ENCODE measurements around the gene IL1RAP. TPM values are rescaled to one million over a fixed set of nuclear protein-coding genes. Genes with fewer than 3 reads are reported as not detected.

Gene IL1RAP
- polyA plus RNA-seq, 4 donors, result 0.45 to 11.2 (median 1.1) TPM

- no peak for FAIRE-seq
- H3K36me3 ChIP-seq (ENCODE audit: control insufficient read depth in 3 of 3, insufficient read depth in 2 of 3, low read depth in 1 of 3, low read length in 3 of 3), result no peaks in the 10 kb centered on the region
- DNase-seq, result no peak
Observed at GRCh38 chr3:190692256-190692655, 178.4 kb downstream of the IL1RAP start.

DNA sequence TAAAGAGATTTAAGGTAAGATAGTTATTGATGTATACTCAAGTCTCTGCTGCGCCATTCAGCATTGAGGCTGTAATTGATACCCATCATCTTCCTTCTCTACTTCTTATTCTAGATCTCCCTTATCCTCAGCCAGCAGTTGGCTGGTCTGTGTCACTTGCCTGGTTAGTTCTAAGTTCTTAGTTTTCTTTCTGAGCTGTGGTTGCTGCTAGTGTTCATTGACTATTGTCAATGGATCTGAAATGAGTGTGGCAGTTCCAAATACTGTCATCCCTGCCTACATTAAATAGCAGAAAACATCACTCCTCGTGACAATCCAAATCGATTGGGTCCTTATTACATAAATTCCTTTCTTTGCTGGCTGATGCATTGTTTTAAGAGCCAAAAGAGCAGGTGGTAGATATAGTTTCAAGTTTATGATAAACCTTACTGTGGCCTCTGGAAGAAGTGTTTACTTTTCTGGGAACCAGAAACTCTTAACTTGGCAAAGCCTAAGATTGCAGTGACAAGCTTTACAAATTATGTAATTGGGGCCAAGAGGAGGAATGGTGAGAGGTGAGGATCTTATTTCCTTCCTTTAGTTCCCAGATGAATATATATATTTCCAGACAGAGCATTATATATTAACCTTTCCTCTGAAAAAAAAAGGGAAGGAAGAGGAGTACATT is 180.6 kb downstream of the IL1RAP start:
- H3K27ac ChIP-seq (ENCODE audit: low read depth in 1 of 3, low read length in 2 of 3), result no peak overlapping the region
- H3K36me3 ChIP-seq (ENCODE audit: control insufficient read depth in 3 of 3, insufficient read depth in 2 of 3, low read depth in 1 of 3, low read length in 3 of 3), result no peaks in the 10 kb centered on the region
- no peaks in the 10 kb centered on the region for H3K9me3 ChIP-seq (ENCODE audit: control insufficient read depth in 2 of 2, insufficient read depth in 1 of 2, low read depth in 1 of 2, low read length in 1 of 2)
- no peaks in the 10 kb centered on the region for H3K27me3 ChIP-seq (ENCODE audit: control insufficient read depth in 3 of 3, insufficient read depth in 3 of 3, low read length in 3 of 3)
- no peaks in the 10 kb centered on the region for H3K4me1 ChIP-seq (ENCODE audit: control insufficient read depth in 3 of 3, insufficient read depth in 2 of 3, low read depth in 1 of 3, low read length in 2 of 3)
- no peak overlapping the region for H3K4me3 ChIP-seq (ENCODE audit: low read depth in 1 of 3, low read length in 3 of 3)
- FAIRE-seq, result no peak
- DNase-seq, result peak in 1 of 2 donors; percentile 13
- 39 to 67% (median 44%) methylated on average over 3 of the region's 3 CpGs for WGBS, 3 donors

More at GRCh38 chr3:190692256-190692655, 178.4 kb downstream of the IL1RAP start:
- no peak overlapping the region for H3K4me3 ChIP-seq (ENCODE audit: low read depth in 1 of 3, low read length in 3 of 3)
- no peaks in the 10 kb centered on the region for H3K4me1 ChIP-seq (ENCODE audit: control insufficient read depth in 3 of 3, insufficient read depth in 2 of 3, low read depth in 1 of 3, low read length in 2 of 3)
- H3K9me3 ChIP-seq (ENCODE audit: control insufficient read depth in 2 of 2, insufficient read depth in 1 of 2, low read depth in 1 of 2, low read length in 1 of 2), result no peaks in the 10 kb centered on the region
- H3K27ac ChIP-seq (ENCODE audit: low read depth in 1 of 3, low read length in 2 of 3), result no peak overlapping the region
- H3K27me3 ChIP-seq (ENCODE audit: control insufficient read depth in 3 of 3, insufficient read depth in 3 of 3, low read length in 3 of 3), result no peaks in the 10 kb centered on the region

GRCh38 chr3:190695225-190695624 is 181.3 kb downstream of the IL1RAP start:
- no peaks in the 10 kb centered on the region for H3K27me3 ChIP-seq (ENCODE audit: control insufficient read depth in 3 of 3, insufficient read depth in 3 of 3, low read length in 3 of 3)
- WGBS, 3 donors, result 82 to 90% (median 84%) methylated on average over 1 of the region's 1 CpG
- H3K27ac ChIP-seq (ENCODE audit: low read depth in 1 of 3, low read length in 2 of 3), result no peak overlapping the region
- no peaks in the 10 kb centered on the region for H3K4me1 ChIP-seq (ENCODE audit: control insufficient read depth in 3 of 3, insufficient read depth in 2 of 3, low read depth in 1 of 3, low read length in 2 of 3)
- H3K36me3 ChIP-seq (ENCODE audit: control insufficient read depth in 3 of 3, insufficient read depth in 2 of 3, low read depth in 1 of 3, low read length in 3 of 3), result no peaks in the 10 kb centered on the region
- DNase-seq, result no peak
- no peaks in the 10 kb centered on the region for H3K9me3 ChIP-seq (ENCODE audit: control insufficient read depth in 2 of 2, insufficient read depth in 1 of 2, low read depth in 1 of 2, low read length in 1 of 2)
- H3K4me3 ChIP-seq (ENCODE audit: low read depth in 1 of 3, low read length in 3 of 3), result no peak overlapping the region
- FAIRE-seq, result no peak

DNA sequence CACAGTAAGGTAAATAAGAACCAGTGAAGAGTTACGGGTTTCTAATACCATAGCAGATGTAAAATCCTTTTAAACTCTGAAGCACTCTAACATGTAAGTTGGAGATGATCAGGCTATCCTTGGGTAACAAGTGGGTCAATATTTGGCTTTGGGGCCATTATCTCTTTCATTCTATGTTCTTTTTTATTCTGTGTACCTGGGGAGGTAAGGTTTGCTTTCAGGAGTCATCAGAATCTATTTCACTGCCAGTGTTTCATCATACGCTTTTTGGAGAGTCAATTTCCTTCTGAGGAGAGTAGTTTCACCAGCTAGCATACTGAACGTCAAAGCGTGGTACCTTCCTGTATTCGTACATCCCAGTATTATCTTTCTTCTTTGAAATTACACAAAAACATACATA is 182.1 kb downstream of the IL1RAP start:
- Histone ChIP-seq H3K4me3 (ENCODE audit: low read depth in 1 of 3, low read length in 3 of 3) (no peak overlapping the region), H3K9me3 (ENCODE audit: control insufficient read depth in 2 of 2, insufficient read depth in 1 of 2, low read depth in 1 of 2, low read length in 1 of 2) (no peaks in the 10 kb centered on the region), H3K4me1 (ENCODE audit: control insufficient read depth in 3 of 3, insufficient read depth in 2 of 3, low read depth in 1 of 3, low read length in 2 of 3) (no peaks in the 10 kb centered on the region), H3K36me3 (ENCODE audit: control insufficient read depth in 3 of 3, insufficient read depth in 2 of 3, low read depth in 1 of 3, low read length in 3 of 3) (no peaks in the 10 kb centered on the region), H3K27ac (ENCODE audit: low read depth in 1 of 3, low read length in 2 of 3) (no peak overlapping the region), H3K27me3 (ENCODE audit: control insufficient read depth in 3 of 3, insufficient read depth in 3 of 3, low read length in 3 of 3) (no peaks in the 10 kb centered on the region)
- WGBS, 3 donors, result 89 to 92% (median 91%) methylated on average over 5 of the region's 5 CpGs
- DNase-seq, result no peak
- FAIRE-seq, result no peak

- Histone ChIP-seq H3K4me3 (ENCODE audit: low read depth in 1 of 3, low read length in 3 of 3) (no peak overlapping the region), H3K9me3 (ENCODE audit: control insufficient read depth in 2 of 2, insufficient read depth in 1 of 2, low read depth in 1 of 2, low read length in 1 of 2) (no peaks in the 10 kb centered on the region), H3K36me3 (ENCODE audit: control insufficient read depth in 3 of 3, insufficient read depth in 2 of 3, low read depth in 1 of 3, low read length in 3 of 3) (no peaks in the 10 kb centered on the region), H3K27me3 (ENCODE audit: control insufficient read depth in 3 of 3, insufficient read depth in 3 of 3, low read length in 3 of 3) (no peaks in the 10 kb centered on the region), H3K4me1 (ENCODE audit: control insufficient read depth in 3 of 3, insufficient read depth in 2 of 3, low read depth in 1 of 3, low read length in 2 of 3) (no peaks in the 10 kb centered on the region), H3K27ac (ENCODE audit: low read depth in 1 of 3, low read length in 2 of 3) (no peak overlapping the region)
- DNase-seq, result peak; percentile 3 to 22
- FAIRE-seq, result peak; percentile 65
- WGBS, 3 donors, result 44 to 49% (median 47%) methylated on average over 7 of the region's 7 CpGs
Observed at GRCh38 chr3:190696777-190697501, 183.1 kb downstream of the IL1RAP start.

DNA sequence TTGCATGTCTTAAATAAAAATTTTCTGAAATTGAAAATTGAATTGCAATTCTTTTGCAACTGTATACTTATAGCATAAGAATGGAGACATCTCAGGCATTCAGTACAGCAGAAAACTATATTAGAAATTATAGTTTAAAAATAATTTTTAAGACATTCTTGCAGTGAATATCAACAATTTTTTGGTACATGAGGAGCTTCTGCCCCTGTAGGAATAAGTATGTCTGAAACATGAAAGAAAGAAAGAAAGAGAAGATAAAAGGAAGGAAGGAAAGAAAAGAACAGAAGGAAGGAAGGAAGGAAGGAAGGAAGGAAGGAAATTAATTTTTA is 183.6 kb downstream of the IL1RAP start:
- DNase-seq (no peak), FAIRE-seq (no peak)
- no peaks in the 10 kb centered on the region for H3K9me3 ChIP-seq (ENCODE audit: control insufficient read depth in 2 of 2, insufficient read depth in 1 of 2, low read depth in 1 of 2, low read length in 1 of 2)
- no peak overlapping the region for H3K4me3 ChIP-seq (ENCODE audit: low read depth in 1 of 3, low read length in 3 of 3)
- H3K4me1 ChIP-seq (ENCODE audit: control insufficient read depth in 3 of 3, insufficient read depth in 2 of 3, low read depth in 1 of 3, low read length in 2 of 3), result no peaks in the 10 kb centered on the region
- no peaks in the 10 kb centered on the region for H3K27me3 ChIP-seq (ENCODE audit: control insufficient read depth in 3 of 3, insufficient read depth in 3 of 3, low read length in 3 of 3)
- no peaks in the 10 kb centered on the region for H3K36me3 ChIP-seq (ENCODE audit: control insufficient read depth in 3 of 3, insufficient read depth in 2 of 3, low read depth in 1 of 3, low read length in 3 of 3)
- H3K27ac ChIP-seq (ENCODE audit: low read depth in 1 of 3, low read length in 2 of 3), result no peak overlapping the region

DNA sequence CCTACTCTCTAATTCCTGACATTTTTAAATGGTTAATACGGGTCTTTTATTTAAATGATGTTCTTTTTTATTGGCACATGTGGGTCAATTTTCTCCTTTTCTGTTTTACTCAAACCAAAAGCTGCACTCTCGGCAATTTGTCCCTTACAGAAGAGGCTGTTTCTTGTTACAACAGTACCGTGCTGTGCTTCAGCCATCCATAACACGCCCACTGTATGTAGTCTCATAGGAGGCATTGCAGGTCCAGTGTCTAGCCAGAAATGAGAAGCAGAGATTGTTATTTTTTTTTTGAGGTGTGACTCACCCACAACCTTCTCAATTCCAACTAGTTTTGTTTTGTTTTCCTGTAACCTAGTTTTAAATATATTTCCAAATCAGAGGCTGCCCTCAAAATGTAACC is 184.0 kb downstream of the IL1RAP start:
- Histone ChIP-seq H3K27me3 (ENCODE audit: control insufficient read depth in 3 of 3, insufficient read depth in 3 of 3, low read length in 3 of 3) (no peaks in the 10 kb centered on the region), H3K9me3 (ENCODE audit: control insufficient read depth in 2 of 2, insufficient read depth in 1 of 2, low read depth in 1 of 2, low read length in 1 of 2) (no peaks in the 10 kb centered on the region), H3K36me3 (ENCODE audit: control insufficient read depth in 3 of 3, insufficient read depth in 2 of 3, low read depth in 1 of 3, low read length in 3 of 3) (no peaks in the 10 kb centered on the region), H3K4me3 (ENCODE audit: low read depth in 1 of 3, low read length in 3 of 3) (no peak overlapping the region), H3K4me1 (ENCODE audit: control insufficient read depth in 3 of 3, insufficient read depth in 2 of 3, low read depth in 1 of 3, low read length in 2 of 3) (no peaks in the 10 kb centered on the region), H3K27ac (ENCODE audit: low read depth in 1 of 3, low read length in 2 of 3) (no peak overlapping the region)
- no peak for FAIRE-seq
- 62 to 70% (median 64%) methylated on average over 4 of the region's 4 CpGs for WGBS, 3 donors
- DNase-seq, result no peak

DNA sequence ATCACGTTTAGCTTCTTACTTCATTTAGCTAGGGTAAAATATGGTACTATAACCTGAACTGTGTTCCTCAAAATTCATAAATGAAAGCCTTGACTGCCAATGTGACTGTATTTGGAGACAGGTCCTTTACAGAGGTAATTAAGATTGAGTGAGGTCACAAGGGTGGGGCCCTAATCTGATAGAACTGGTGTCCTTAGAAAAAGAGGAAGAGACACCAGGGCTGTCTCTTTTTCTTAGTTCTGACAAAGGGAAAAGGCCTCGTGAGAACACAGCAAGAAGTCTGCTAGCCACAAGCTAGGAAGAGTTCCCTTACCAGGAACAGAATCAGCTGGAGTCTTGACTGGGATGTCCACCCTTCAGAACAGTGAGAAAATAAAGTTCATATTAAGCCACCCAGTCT is 185.9 kb downstream of the IL1RAP start:
- H3K4me3 ChIP-seq (ENCODE audit: low read depth in 1 of 3, low read length in 3 of 3), result no peak overlapping the region
- no peaks in the 10 kb centered on the region for H3K27me3 ChIP-seq (ENCODE audit: control insufficient read depth in 3 of 3, insufficient read depth in 3 of 3, low read length in 3 of 3)
- DNase-seq (no peak), FAIRE-seq (no peak)
- no peak overlapping the region for H3K27ac ChIP-seq (ENCODE audit: low read depth in 1 of 3, low read length in 2 of 3)
- WGBS, 3 donors, result 59 to 64% (median 63%) methylated on average over 2 of the region's 2 CpGs
- H3K9me3 ChIP-seq (ENCODE audit: control insufficient read depth in 2 of 2, insufficient read depth in 1 of 2, low read depth in 1 of 2, low read length in 1 of 2), result no peaks in the 10 kb centered on the region
- no peaks in the 10 kb centered on the region for H3K36me3 ChIP-seq (ENCODE audit: control insufficient read depth in 3 of 3, insufficient read depth in 2 of 3, low read depth in 1 of 3, low read length in 3 of 3)
- no peaks in the 10 kb centered on the region for H3K4me1 ChIP-seq (ENCODE audit: control insufficient read depth in 3 of 3, insufficient read depth in 2 of 3, low read depth in 1 of 3, low read length in 2 of 3)

GRCh38 chr3:190701096-190701532 is 187.2 kb downstream of the IL1RAP start:
- Histone ChIP-seq H3K27ac (ENCODE audit: low read depth in 1 of 3, low read length in 2 of 3) (no peak overlapping the region), H3K4me1 (ENCODE audit: control insufficient read depth in 3 of 3, insufficient read depth in 2 of 3, low read depth in 1 of 3, low read length in 2 of 3) (no peaks in the 10 kb centered on the region), H3K9me3 (ENCODE audit: control insufficient read depth in 2 of 2, insufficient read depth in 1 of 2, low read depth in 1 of 2, low read length in 1 of 2) (no peaks in the 10 kb centered on the region), H3K4me3 (ENCODE audit: low read depth in 1 of 3, low read length in 3 of 3) (no peak overlapping the region), H3K27me3 (ENCODE audit: control insufficient read depth in 3 of 3, insufficient read depth in 3 of 3, low read length in 3 of 3) (no peaks in the 10 kb centered on the region), H3K36me3 (ENCODE audit: control insufficient read depth in 3 of 3, insufficient read depth in 2 of 3, low read depth in 1 of 3, low read length in 3 of 3) (no peaks in the 10 kb centered on the region)
- DNase-seq, result peak; percentile 88 to 94
- FAIRE-seq, result no peak
- WGBS, 3 donors, result 9 to 32% (median 12%) methylated on average over 4 of the region's 4 CpGs

Measured in small intestine (tissue), 7 donors.